ENCODE measurements around the gene CNIH2.

- TF ChIP-seq CTCF (conservative IDR thresholded peaks at IDR 0.05; ENCODE audit: low read depth in 2 of 2) = no peak
- TF ChIP-seq POLR2AphosphoS5 (IDR thresholded peaks at IDR 0.05; ENCODE audit: low read depth) = no peak
- no peak for TF ChIP-seq EZH2phosphoT487 (IDR thresholded peaks at IDR 0.05; ENCODE audit: unreplicated experiment)
- no peak for TF ChIP-seq ETS1 (IDR thresholded peaks at IDR 0.05)
- TF ChIP-seq NANOG (IDR thresholded peaks at IDR 0.05; ENCODE audit: borderline replicate concordance) = no peak
- TF ChIP-seq REST (IDR thresholded peaks at IDR 0.05; ENCODE audit: unreplicated experiment) = no peak
- no peak for TF ChIP-seq EZH2 (IDR thresholded peaks at IDR 0.05; ENCODE audit: low read depth, unreplicated experiment)
- TF ChIP-seq STAT1 (IDR thresholded peaks at IDR 0.05; ENCODE audit: unreplicated experiment) = no peak
- TF ChIP-seq CREB1 (CRISPR knock-in tag; IDR thresholded peaks at IDR 0.05; ENCODE audit: low read depth) = no peak
- TF ChIP-seq ZNF462 (CRISPR knock-in tag; IDR thresholded peaks at IDR 0.05) = no peak
- TF ChIP-seq ZNF331 (CRISPR knock-in tag; IDR thresholded peaks at IDR 0.05; ENCODE audit: low read depth) = no peak
Measured at GRCh38 chr11:66278363-66279091, 552 bp downstream of the CNIH2 start.

Measured in GM23338 (cell line).